GM21526 (cell line): ENCODE measurements around the gene RLN3.

ENCODE experiments used
- ATAC-seq: cut with Tn5 transposase; IDR thresholded peaks from one replicate; pipeline ENCODE4 v1.9.1; 2021; ENCODE audit warnings: moderate library complexity; ENCODE audit not compliant: unreplicated experiment, low FRiP score

Gene RLN3

DNA sequence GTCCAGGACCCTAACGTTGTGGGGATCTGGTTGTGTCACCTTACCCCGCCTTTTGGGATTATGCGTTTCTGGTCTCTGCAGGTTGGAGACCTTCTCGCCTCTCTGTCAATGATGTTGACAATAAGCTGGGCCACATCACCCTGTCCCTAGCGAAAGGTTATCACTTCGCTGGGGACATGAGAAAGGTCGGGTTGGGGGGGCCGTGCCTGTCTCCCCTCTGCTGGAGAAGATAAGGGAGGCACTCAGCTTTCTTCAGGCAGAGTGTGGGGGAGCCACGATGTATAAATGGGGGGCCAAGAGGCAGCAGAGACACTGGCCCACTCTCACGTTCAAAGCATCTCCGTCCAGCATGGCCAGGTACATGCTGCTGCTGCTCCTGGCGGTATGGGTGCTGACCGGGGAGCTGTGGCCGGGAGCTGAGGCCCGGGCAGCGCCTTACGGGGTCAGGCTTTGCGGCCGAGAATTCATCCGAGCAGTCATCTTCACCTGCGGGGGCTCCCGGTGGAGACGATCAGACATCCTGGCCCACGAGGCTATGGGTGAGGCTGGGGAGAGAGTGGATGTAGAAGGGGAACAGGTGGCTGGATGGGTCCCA is at the start of gene RLN3:
Gene RLN3 (plus strand): TSS at position 293 of the 595 bp plus-strand sequence. CDS start 57 bp downstream, at position 350.
- ATAC-seq = no peak

DNA sequence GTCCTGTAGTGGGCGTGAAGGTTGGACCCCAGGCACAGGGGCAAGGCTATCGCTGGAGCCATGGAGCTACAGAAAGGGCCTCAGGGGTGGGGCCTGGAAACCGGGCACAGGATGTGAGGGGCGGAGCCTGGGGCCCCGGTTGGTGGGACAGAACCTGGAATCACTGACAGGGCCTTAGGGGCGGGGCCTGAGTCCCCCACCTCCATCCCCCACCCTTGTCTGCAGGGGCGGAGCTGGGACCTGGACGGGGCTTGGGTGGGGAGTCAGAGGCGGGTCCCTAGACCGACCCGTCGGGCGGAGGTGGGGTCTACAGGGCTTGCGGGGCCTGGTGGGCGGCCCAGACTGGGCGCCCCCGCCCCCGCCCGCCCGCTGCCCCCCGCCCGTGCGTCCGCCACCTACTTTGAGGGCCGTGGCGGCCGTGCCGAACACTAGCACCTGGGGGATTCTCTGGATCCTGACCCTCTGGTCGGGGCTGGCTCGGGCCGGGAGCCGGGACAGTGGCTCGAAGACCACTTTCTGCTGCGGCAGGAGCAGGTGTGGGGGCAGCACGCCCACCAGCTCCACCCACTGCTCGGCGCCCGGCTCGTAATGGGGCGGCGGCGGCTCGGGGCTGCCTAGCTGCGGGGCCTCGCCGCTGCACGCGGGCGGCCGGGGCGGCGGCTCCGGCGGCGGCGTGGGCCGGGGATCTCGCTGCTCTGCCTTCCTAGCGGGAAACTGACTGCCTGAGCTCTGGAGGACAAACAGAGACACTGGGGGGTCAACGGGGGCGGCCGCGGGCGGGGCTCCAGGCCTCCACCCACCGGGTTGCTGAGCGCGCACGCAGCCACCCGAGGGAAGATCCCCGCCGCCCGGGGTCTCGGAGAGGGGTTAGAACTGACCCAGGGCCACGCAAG is 49.4 kb upstream of the RLN3 start:
- no peak for ATAC-seq

GRCh38 chr19:13979244-13979615 is 48.7 kb upstream of the RLN3 start:
- ATAC-seq = no peak

GRCh38 chr19:13979686-13980085 is 48.3 kb upstream of the RLN3 start:
- ATAC-seq = no peak

GRCh38 chr19:13980340-13980739 is 47.6 kb upstream of the RLN3 start:
- no peak for ATAC-seq

GRCh38 chr19:13981021-13981420 is 46.9 kb upstream of the RLN3 start:
- no peak for ATAC-seq

DNA sequence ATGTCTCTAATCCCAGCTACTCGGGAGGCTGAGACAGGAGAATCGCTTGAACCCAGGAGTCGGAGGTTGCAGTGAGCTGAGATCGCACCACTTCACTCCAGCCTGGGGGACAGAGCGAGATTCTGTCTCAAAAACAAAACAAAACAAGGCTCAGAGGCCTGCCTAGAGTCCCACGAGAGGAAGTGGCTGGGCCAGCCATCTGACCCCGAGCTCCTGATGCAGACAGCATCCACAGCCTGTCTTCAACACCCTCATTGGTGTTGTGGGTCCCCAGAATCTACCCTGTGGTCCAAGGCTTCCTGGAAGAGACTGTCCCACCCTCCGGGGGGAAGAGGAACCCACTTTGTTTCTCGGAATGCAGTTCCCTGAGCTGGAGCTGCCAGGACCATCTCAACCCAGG is 46.5 kb upstream of the RLN3 start:
- no peak for ATAC-seq

- no peak for ATAC-seq
These were observed 45.9 kb upstream of the RLN3 start for GRCh38 chr19:13981988-13982501.

- ATAC-seq = no peak
These were observed 45.2 kb upstream of the RLN3 start for GRCh38 chr19:13982773-13983172.

DNA sequence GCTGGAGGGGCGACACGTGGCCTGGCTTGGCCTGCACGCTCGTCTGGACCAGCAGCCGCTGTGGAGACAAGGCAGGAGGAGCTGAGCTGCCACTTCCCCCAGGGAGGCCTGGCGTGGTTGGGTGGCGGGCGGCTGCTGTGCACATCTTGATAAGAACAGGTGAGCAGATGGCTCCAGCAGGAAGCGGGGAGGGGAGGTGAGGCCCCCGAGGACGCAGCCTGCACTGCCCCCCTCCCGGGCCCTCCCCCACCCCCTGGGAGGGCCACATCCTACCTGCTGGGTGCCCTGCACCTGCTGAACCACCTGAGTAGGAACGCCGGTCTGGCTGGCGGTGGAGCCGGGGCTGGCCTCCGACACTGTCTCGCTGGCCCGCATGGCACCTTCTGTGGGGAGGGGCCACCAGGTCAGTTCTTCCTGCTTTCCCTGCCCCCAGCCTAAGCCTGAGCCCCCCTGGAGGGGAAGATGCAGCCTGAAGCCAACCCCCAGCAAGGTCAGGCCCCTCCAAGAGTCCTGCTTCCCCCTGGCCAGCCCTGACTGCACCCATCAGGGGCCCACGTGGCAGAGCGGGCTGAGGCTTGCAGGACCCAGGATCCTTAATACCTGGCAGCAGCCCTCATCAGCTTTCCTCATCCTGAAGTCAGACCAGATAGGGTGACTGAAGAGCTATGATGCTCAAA is 44.6 kb upstream of the RLN3 start:
- no peak for ATAC-seq

- no peak for ATAC-seq
These were observed 43.8 kb upstream of the RLN3 start for GRCh38 chr19:13984186-13984585.

GRCh38 chr19:13984875-13985741 is 42.8 kb upstream of the RLN3 start:
- ATAC-seq = no peak

DNA sequence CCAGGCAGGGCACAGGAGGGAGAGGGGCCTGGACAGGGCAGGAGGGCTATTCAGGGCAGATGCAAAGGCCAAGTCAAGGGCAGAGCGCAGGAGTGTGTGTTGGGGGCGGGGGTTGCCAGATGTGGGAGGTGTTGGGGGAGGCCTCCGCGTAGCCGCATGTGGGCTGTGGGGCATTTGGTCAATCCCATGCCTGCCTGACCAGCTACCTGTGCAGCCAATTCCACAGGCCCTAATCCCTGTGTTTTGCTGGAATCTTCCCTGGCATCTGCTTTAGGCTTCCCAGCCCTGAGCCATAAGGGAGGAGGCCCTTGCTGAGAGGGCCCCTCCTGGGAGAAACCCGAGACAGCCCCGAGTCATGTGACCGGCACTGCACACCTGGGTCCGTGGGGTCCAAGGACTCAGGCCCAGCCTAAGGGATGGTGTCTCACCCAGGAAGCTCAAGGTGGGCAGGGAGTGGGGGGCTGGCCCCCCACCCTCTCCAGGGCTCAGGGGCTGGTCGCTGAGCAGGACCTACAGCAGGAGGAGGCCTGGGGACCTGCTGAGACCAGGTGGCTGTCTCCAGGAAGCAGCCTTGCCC is 42.1 kb upstream of the RLN3 start:
- peak; percentile 22 for ATAC-seq

- peak; percentile 57 for ATAC-seq
These were observed 41.5 kb upstream of the RLN3 start for GRCh38 chr19:13986348-13986904.

GRCh38 chr19:13987101-13987890 is 40.7 kb upstream of the RLN3 start:
- ATAC-seq = no peak

DNA sequence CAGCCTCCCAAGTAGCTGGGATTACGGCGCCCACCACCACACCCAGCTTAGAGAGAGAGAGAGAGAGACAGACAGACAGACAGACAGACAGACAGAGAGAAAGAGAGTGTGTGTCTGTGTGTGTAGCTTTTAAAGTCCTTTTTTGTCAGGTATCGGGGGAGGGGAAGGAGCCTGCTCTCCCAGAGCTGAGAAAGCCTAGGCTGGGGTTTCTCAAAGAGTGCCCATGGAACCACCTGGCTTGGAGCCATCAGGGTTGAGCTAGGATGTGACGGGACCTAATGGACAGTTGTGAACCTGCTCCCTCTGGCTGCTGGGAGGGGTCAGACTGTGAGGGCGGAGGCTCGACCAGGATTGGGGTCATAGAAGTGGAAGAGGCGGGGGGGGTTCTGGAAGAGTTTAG is 38.5 kb upstream of the RLN3 start:
- ATAC-seq = no peak

DNA sequence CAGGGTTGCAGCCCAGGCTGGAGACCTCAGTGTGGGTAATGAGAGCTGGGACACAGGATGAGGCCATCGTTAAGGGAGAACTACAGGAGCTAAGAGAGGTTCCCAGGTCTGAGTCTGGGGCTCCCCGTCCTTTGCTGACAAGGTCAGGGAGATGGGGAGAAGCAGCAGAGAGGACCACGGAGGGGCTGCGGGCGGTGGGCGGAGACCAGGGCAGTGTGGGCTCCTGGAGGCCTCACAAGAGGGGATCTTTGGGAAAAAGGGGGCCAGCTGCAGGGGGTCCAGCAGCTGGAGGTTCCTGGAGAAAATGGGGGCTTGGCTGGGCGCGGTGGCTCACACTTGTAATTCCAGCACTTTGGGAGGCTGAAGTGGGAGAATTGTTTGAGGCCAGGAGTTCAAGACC is 37.9 kb upstream of the RLN3 start:
- ATAC-seq = no peak

DNA sequence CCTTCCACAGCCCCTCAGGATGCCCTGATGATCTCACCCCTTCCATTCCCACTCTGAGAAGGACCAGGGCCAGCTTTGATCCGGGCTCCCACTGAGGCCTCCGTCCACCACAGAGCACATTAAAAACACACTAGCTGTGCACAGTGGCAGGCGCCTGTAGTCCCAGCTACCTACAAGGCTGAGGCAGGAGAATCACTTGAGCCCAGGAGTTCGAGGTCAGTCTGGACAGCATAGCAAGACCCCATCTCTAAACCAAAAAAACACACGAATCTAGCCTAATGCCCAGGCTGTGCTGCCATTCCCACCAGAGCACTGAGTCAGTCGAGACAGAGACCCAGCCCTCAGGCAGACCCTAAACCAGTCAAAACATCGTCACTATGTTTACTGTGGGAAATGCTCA is 35.9 kb upstream of the RLN3 start:
- ATAC-seq = no peak
